PC-3 (cell line): ENCODE data around the gene KIAA1217. TPM values are rescaled to one million over a fixed set of nuclear protein-coding genes. Genes with fewer than 3 reads are reported as not detected.

Source experiments
- ATAC-seq: fragments of 200-7000 bp; cut with Tn5 transposase; 2 replicates; pipeline ENCODE4 v1.9.1; 2020; ENCODE audit warnings: mild to moderate bottlenecking, moderate library complexity
- BruUV-seq: library from RNA; stranded (reverse); fragments of 400-500 nt; replicated peaks from 2 replicates; lab custom pipeline; 2021; lab: Mats Ljungman, UMichigan
- CTCF ChIA-PET: fragments of 300-600 bp; sonication (Branson Sonifier 250); formaldehyde crosslinking; loops from one replicate; lab custom pipeline; 2022; ENCODE audit warnings: antibody characterized with exemption; lab: Charles Lee
- POLR2A ChIA-PET: fragments of 300-600 bp; sonication (Branson Sonifier 250); formaldehyde crosslinking; loops from one replicate; lab custom pipeline; 2022; ENCODE audit warnings: antibody characterized with exemption; ENCODE audit not compliant: unreplicated experiment; lab: Charles Lee
- DNase-seq: peaks from one replicate; pipeline ENCODE4 v3.0.0-alpha.2; 2015
- H2AFZ ChIP-seq: fragments of 300-600 bp; sonication (generic); 2 replicates; pipeline ENCODE4 v1.6.0; 2016; ENCODE audit warnings: antibody characterized with exemption, low read length
- H3F3A ChIP-seq: fragments of 300-600 bp; sonication (generic); one replicate; pipeline ENCODE4 v1.6.0; 2017; ENCODE audit warnings: antibody characterized with exemption, low read length, control low read depth, mild to moderate bottlenecking; ENCODE audit not compliant: unreplicated experiment
- H3K27ac ChIP-seq: fragments of 300-600 bp; sonication (generic); 2 replicates; pipeline ENCODE4 v1.5.1; 2016; ENCODE audit warnings: mild to moderate bottlenecking, low read length
- H3K27me3 ChIP-seq: fragments of 300-600 bp; sonication (generic); 2 replicates; pipeline ENCODE4 v1.6.1; 2016; ENCODE audit warnings: low read length, mixed read lengths
- H3K36me3 ChIP-seq: fragments of 300-600 bp; sonication (generic); 2 replicates; pipeline ENCODE4 v1.6.1; 2016; ENCODE audit warnings: low read depth, mixed run types, low read length, mixed read lengths
- H3K4me1 ChIP-seq: fragments of 300-600 bp; sonication (generic); 2 replicates; pipeline ENCODE4 v1.5.1; 2016; ENCODE audit warnings: low read length; ENCODE audit not compliant: insufficient read depth
- H3K4me2 ChIP-seq: fragments of 300-600 bp; sonication (generic); 2 replicates; pipeline ENCODE4 v1.6.0; 2016; ENCODE audit warnings: low read length
- H3K4me3 ChIP-seq: fragments of 300-600 bp; sonication (generic); 2 replicates; pipeline ENCODE4 v1.5.1; 2016; ENCODE audit warnings: mild to moderate bottlenecking, low read length, mixed read lengths
- H3K79me2 ChIP-seq: fragments of 300-600 bp; sonication (generic); 2 replicates; pipeline ENCODE4 v1.6.1; 2017; ENCODE audit warnings: low read length, mixed read lengths
- H3K9ac ChIP-seq: fragments of 300-600 bp; sonication (generic); 2 replicates; pipeline ENCODE4 v1.6.0; 2016; ENCODE audit warnings: mild to moderate bottlenecking, low read length
- H3K9me2 ChIP-seq: fragments of 300-600 bp; sonication (generic); replicated peaks from 2 replicates; pipeline ENCODE4 v1.6.1; 2016; ENCODE audit warnings: mixed run types, low read length, mixed read lengths
- H3K9me3 ChIP-seq: fragments of 300-600 bp; sonication (generic); 2 replicates; pipeline ENCODE4 v1.6.1; 2016; ENCODE audit warnings: low read length, mixed read lengths
- H4K20me1 ChIP-seq: fragments of 300-600 bp; sonication (generic); 2 replicates; pipeline ENCODE4 v1.6.1; 2016; ENCODE audit warnings: low read length, mixed read lengths
- EZH2 ChIP-seq: fragments of 300-600 bp; sonication (generic); IDR thresholded peaks from one replicate; pipeline ENCODE4 v1.6.1; 2017; ENCODE audit warnings: antibody characterized with exemption, mild to moderate bottlenecking, low read length; ENCODE audit not compliant: unreplicated experiment
- EZH2phosphoT487 ChIP-seq: fragments of 300-600 bp; sonication (generic); IDR thresholded peaks from 2 replicates; pipeline ENCODE4 v1.6.1; 2018; ENCODE audit warnings: mild to moderate bottlenecking, antibody characterized with exemption, low read length, borderline replicate concordance
- intact Hi-C: fragments of 100-400 bp; cut with micrococcal nuclease; formaldehyde crosslinking; loops from 2 replicates; pipeline ENCODE4 v1.9.0; 2023
- total RNA-seq: library from RNA; depleted of rRNA; stranded (reverse); fragments of >200 nt; gene quantifications from 2 replicates; pipeline ENCODE4 v1.2.3, GENCODE V29; 2014
- TF ChIP-seq, protein P1 (sequence below): fragments of 300-600 bp; sonication (generic); conservative IDR thresholded peaks from 2 replicates; pipeline ENCODE4 v1.5.1; 2017; ENCODE audit warnings: antibody characterized with exemption, low read depth, mild to moderate bottlenecking, low read length

KIAA1217 gene
- total RNA-seq, 1 experiment from 2014 or later, result 16.0 TPM

- ATAC-seq, result no peak
- Histone ChIP-seq H4K20me1 (no peaks in the 10 kb centered on the region), H3K4me3 (no peak overlapping the region), H3K79me2 (no peaks in the 10 kb centered on the region), H3K9me3 (no peaks in the 10 kb centered on the region), H3F3A (no peaks in the 10 kb centered on the region), H3K9ac (no peak overlapping the region), H3K4me1 (no peaks in the 10 kb centered on the region), H3K4me2 (no peak overlapping the region), H3K27ac (no peak overlapping the region), H3K36me3 (no peaks in the 10 kb centered on the region; the same call in 1 of the 2 replicates), H3K27me3 (no peaks in the 10 kb centered on the region), H3K9me2 (no peaks in the 10 kb centered on the region), H2AFZ (no peak overlapping the region)
- DNase-seq, result no peak
- ChIA-PET CTCF (no interaction called here), POLR2A (no interaction called here)
- TF ChIP-seq EZH2phosphoT487 (no peak), EZH2 (no peak)
- TF ChIP-seq, protein P1, sequence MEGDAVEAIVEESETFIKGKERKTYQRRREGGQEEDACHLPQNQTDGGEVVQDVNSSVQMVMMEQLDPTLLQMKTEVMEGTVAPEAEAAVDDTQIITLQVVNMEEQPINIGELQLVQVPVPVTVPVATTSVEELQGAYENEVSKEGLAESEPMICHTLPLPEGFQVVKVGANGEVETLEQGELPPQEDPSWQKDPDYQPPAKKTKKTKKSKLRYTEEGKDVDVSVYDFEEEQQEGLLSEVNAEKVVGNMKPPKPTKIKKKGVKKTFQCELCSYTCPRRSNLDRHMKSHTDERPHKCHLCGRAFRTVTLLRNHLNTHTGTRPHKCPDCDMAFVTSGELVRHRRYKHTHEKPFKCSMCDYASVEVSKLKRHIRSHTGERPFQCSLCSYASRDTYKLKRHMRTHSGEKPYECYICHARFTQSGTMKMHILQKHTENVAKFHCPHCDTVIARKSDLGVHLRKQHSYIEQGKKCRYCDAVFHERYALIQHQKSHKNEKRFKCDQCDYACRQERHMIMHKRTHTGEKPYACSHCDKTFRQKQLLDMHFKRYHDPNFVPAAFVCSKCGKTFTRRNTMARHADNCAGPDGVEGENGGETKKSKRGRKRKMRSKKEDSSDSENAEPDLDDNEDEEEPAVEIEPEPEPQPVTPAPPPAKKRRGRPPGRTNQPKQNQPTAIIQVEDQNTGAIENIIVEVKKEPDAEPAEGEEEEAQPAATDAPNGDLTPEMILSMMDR, result no peak
- BruUV-seq, result no TSS peak
- intact Hi-C loops, result loop anchor here (2.0 to 10.0 kb wide), 3 partner anchors 155 to 525 kb away; partner anchors contain the start of gene KIAA1217
These were observed 311.0 kb downstream of the KIAA1217 start for GRCh38 chr10:24519950-24520349.

DNA sequence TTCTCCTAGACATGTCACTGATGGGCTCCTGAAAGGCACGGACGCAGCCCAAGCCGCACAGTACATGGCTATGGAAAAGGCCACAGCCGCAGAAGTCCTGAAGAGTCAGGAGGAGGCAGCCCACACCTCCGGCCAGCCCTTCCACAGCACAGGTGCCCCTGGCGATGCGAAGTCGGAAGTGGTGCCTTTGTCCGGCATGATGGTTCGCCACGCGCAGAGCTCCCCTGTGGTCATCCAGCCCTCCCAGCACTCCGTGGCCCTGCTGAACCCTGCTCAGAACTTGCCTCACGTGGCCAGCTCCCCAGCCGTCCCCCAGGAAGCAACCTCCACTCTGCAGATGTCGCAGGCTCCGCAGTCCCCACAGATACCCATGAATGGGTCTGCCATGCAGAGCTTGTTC is 315.4 kb downstream of the KIAA1217 start:
- no peaks in the 10 kb centered on the region for H3K9me2 ChIP-seq
- no peak overlapping the region for H3K27ac ChIP-seq
- H4K20me1 ChIP-seq, result no peaks in the 10 kb centered on the region
- no peaks in the 10 kb centered on the region for H3K4me1 ChIP-seq
- no peak overlapping the region for H2AFZ ChIP-seq
- no TSS peak for BruUV-seq
- ChIA-PET POLR2A (no interaction called here), CTCF (no interaction called here)
- H3K79me2 ChIP-seq, result no peaks in the 10 kb centered on the region
- H3K9me3 ChIP-seq, result no peaks in the 10 kb centered on the region
- intact Hi-C loops, result no loop called here
- H3K4me3 ChIP-seq, result no peak overlapping the region
- TF ChIP-seq EZH2 (no peak), EZH2phosphoT487 (no peak)
- TF ChIP-seq, protein P1, result no peak
- DNase-seq (no peak), ATAC-seq (no peak)
- no peak overlapping the region for H3K4me2 ChIP-seq
- H3K36me3 ChIP-seq, result no peaks in the 10 kb centered on the region; the same call in 1 of the 2 replicates
- no peaks in the 10 kb centered on the region for H3F3A ChIP-seq
- H3K27me3 ChIP-seq, result no peaks in the 10 kb centered on the region
- H3K9ac ChIP-seq, result no peak overlapping the region

DNA sequence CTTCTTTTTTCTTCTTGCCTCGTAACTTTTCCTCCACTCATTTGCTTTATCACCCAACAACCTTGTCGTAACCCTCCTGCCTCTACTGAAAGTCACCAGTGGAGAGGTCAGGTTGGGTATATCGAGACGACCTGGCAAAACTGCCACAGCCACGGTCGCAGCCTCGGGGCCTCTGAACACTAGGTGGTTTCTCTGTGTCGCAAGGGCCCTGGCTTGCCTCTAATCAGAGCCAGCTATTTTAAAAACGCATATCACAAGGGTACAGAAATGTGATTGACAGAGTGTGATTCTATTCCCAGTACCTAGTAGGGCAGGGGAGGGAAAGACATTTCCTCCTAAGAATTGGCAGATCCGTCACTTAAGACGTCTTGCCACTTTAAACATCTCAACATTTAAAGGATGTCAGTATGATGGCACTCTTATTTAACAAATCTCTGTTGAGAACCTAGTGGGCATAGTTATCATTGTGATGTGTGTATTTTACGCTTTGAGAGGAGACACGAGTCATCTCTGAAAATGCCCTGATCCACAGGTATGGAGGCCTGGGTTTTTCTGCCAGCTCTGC is 317.2 kb downstream of the KIAA1217 start:
- H2AFZ ChIP-seq, result no peak overlapping the region
- no peaks in the 10 kb centered on the region for H3F3A ChIP-seq
- ChIA-PET CTCF (no interaction called here), POLR2A (no interaction called here)
- H3K27ac ChIP-seq, result no peak overlapping the region
- TF ChIP-seq EZH2 (no peak), EZH2phosphoT487 (no peak)
- TF ChIP-seq, protein P1, result no peak
- H3K4me1 ChIP-seq, result no peaks in the 10 kb centered on the region
- no peak for DNase-seq
- ATAC-seq, result no peak
- intact Hi-C loops, result no loop called here
- no peak overlapping the region for H3K4me3 ChIP-seq
- no peak overlapping the region for H3K9ac ChIP-seq
- no TSS peak for BruUV-seq
- H3K4me2 ChIP-seq, result no peak overlapping the region
- H3K9me2 ChIP-seq, result no peaks in the 10 kb centered on the region
- H3K27me3 ChIP-seq, result no peaks in the 10 kb centered on the region
- H3K9me3 ChIP-seq, result no peaks in the 10 kb centered on the region
- no peaks in the 10 kb centered on the region for H3K36me3 ChIP-seq
- no peaks in the 10 kb centered on the region for H3K79me2 ChIP-seq
- no peaks in the 10 kb centered on the region for H4K20me1 ChIP-seq
